ENCODE data around the gene METTL17.

DNA sequence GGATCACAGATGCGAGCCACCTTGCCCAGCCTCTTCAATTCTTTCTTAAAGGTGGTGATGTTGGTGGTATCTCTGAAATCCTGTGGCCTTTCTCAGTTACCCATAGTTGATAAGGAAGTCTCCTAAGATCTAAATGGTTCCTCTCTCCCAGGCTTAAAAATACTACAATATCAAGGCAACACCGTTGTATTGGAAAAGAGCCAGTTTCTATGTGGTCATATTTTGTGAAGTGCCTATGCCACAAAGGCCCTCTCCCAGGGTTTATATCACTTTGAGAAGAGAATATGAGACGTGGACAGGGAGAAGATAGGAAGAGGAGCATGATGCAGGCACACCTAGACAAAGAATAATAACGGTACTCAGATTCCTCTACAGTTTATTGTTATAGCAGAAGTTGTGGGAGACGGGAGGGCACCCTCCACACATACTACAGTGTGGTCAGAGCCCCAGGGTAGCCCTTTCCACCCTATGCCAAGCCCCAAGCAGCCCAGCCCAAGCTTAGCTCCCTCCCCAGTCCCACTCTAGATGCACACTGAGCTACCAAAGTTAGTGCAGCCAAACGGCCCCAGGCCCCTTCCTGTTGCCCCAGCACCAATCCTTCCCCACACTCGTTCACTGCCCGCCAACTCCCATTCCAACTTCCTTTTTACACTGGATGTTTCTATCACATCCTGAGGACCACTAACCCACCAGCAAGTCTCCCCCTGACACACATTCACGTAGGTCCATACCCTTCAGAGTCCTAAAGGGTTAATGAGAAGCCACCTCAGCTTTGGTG is 26.8 kb downstream of the METTL17 start:
- no peak for TF ChIP-seq POLR2A (IDR thresholded peaks at IDR 0.05)
- TF ChIP-seq, protein P1, sequence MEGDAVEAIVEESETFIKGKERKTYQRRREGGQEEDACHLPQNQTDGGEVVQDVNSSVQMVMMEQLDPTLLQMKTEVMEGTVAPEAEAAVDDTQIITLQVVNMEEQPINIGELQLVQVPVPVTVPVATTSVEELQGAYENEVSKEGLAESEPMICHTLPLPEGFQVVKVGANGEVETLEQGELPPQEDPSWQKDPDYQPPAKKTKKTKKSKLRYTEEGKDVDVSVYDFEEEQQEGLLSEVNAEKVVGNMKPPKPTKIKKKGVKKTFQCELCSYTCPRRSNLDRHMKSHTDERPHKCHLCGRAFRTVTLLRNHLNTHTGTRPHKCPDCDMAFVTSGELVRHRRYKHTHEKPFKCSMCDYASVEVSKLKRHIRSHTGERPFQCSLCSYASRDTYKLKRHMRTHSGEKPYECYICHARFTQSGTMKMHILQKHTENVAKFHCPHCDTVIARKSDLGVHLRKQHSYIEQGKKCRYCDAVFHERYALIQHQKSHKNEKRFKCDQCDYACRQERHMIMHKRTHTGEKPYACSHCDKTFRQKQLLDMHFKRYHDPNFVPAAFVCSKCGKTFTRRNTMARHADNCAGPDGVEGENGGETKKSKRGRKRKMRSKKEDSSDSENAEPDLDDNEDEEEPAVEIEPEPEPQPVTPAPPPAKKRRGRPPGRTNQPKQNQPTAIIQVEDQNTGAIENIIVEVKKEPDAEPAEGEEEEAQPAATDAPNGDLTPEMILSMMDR (IDR thresholded peaks at IDR 0.05) = no peak
